Measurements from ENCODE around the gene FRMD4A. TPM values are rescaled to one million over a fixed set of nuclear protein-coding genes. Genes with fewer than 3 reads are reported as not detected.
"Not testable (repeated sequence)": the region's sequence is repeated elsewhere in the genome, so short reads cannot be mapped to it uniquely, and the experiment has no call there.

FRMD4A gene
- total RNA-seq, 1 experiment from 2014 or later, result 1.1 TPM

DNA sequence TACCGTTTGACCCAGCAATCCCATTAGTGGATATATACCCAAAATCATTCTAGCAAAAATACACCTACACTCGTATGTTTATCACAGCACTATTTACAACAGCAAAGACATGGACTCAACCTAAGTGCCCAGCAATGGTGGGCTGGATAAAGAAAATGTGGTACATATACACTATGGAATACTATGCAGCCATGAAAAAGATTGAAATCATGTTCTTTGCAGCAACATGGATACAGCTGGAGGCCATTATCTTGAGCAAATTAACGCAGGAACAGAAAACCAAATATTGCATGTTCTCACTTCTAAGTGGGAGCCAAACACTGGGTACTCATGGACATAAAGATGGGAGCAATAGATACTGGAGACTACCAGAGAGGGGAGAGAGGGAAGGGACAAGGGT is 223.9 kb downstream of the FRMD4A start:
- DNase-seq (ENCODE audit: low spot score), result no peak

DNA sequence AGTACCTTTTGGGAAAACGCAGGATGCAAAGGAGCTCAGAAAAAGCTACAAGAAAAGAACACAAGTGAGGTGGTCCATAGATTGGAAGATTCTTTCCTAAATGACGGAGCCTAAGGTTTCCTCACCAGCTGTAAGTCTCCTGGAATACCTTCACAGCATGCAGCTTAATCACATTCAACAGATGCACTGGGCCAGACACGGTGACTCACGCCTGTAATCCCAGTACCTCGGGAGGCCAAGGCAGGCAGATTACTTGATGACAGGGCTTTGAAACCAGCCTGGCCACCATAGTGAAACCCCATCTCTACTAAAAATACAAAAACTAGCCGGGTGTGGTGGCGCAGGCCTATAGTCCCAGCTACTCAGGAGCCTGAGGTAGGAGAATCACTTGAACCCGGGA is 228.7 kb downstream of the FRMD4A start:
- no peak for DNase-seq (ENCODE audit: low spot score)

DNA sequence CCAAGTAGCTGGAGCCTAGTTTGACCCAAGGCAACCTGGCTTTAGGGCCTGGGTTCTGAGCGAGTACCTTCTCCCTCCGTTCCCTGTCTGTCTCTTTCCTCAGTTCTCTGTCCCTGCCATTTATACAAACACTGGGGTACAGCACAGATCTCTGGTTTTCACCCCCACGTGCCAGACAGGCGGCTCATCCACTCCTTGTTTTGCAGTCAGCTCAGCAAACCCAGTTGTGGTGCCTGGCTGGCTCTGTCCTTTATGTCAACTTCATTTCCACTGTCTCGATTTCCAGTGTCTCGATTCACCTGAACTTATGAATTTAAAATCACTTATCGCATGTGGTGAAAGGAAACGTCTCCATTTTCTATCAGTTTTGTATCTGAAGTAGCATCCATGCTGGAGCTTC is 230.8 kb downstream of the FRMD4A start:
- no peak for DNase-seq (ENCODE audit: low spot score)

- peak; percentile 8 for DNase-seq (ENCODE audit: low spot score)
Observed at GRCh38 chr10:14093730-14094484, 236.8 kb downstream of the FRMD4A start.

GRCh38 chr10:14092799-14093198 is 237.9 kb downstream of the FRMD4A start:
- DNase-seq (ENCODE audit: low spot score), result no peak

- no peak for DNase-seq (ENCODE audit: low spot score)
Observed at GRCh38 chr10:14089556-14090292, 241.0 kb downstream of the FRMD4A start.

- DNase-seq (ENCODE audit: low spot score), result no peak
Observed at GRCh38 chr10:14087566-14087965, 243.2 kb downstream of the FRMD4A start.

GRCh38 chr10:14086596-14086995 is 244.1 kb downstream of the FRMD4A start:
- DNase-seq (ENCODE audit: low spot score), result no peak

- DNase-seq (ENCODE audit: low spot score), result no peak
Observed at GRCh38 chr10:14084875-14085274, 245.8 kb downstream of the FRMD4A start.

- no peak for DNase-seq (ENCODE audit: low spot score)
Observed at GRCh38 chr10:14080795-14081194, 249.9 kb downstream of the FRMD4A start.

GRCh38 chr10:14077430-14077829 is 253.3 kb downstream of the FRMD4A start:
- DNase-seq (ENCODE audit: low spot score), result no peak

GRCh38 chr10:14074062-14074884 is 256.5 kb downstream of the FRMD4A start:
- peak; percentile 94 for DNase-seq (ENCODE audit: low spot score)

GRCh38 chr10:14072541-14072940 is 258.2 kb downstream of the FRMD4A start:
- DNase-seq (ENCODE audit: low spot score), result no peak

- DNase-seq (ENCODE audit: low spot score), result no peak
Observed at GRCh38 chr10:14071956-14072355, 258.8 kb downstream of the FRMD4A start.

GRCh38 chr10:14068601-14069250 is 262.0 kb downstream of the FRMD4A start:
- DNase-seq (ENCODE audit: low spot score), result no peak

- DNase-seq (ENCODE audit: low spot score), result not testable (repeated sequence)
Observed at GRCh38 chr10:14067638-14068037, 263.1 kb downstream of the FRMD4A start.

DNA sequence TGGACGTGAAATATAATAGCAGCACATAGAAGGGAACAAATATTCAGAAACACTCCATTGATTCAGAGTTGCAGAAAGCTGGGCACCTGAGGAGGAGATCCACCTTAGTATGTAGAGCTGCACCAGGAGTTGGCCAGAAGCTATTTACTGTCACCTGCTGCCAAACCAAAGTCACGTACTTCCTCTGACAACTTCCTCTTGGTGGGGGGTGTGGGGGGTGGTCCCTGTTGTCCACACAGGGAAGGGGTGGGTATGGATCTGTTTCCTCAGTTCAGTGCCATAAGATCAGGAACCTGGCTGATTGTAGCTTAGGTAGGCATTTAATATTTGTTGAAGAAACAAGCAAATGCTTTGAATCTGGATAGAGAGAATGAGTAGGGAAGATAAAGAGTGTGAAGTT is 264.6 kb downstream of the FRMD4A start:
- DNase-seq (ENCODE audit: low spot score), result no peak

DNA sequence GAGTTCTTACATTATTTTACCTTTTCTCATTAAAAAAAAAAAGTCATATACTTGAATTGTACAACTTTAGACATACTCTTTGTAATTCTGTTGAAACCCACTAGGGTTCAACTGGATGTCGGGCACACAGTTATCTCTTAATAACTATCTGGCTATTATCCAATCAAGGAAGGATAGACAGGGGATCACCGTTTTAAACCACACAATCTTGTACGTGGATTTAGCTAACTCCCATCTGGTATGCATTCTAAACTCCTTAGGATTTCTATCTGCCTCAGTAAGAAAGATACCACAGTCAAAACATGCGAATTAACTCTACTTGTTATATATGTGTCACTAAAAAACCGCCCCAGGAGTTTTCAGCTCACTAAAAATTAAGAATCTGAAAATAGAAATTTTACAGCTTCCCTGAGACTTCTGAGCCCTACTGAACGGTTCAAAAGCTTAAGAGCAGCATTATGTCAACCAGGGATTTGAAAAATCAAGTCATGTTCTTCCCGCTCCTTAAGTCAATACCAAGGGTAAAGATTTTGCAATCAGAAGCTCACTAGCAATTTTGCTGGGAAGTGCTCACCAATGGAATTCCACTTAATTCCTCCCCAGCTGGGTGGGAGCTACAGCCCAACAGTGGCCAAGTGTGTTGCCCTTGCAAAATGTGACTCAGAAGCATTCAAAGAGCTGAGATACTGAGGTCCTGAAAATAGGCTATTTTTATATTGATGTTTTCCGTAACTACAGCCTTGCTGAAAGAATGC is 267.0 kb downstream of the FRMD4A start:
- no peak for DNase-seq (ENCODE audit: low spot score)

DNA sequence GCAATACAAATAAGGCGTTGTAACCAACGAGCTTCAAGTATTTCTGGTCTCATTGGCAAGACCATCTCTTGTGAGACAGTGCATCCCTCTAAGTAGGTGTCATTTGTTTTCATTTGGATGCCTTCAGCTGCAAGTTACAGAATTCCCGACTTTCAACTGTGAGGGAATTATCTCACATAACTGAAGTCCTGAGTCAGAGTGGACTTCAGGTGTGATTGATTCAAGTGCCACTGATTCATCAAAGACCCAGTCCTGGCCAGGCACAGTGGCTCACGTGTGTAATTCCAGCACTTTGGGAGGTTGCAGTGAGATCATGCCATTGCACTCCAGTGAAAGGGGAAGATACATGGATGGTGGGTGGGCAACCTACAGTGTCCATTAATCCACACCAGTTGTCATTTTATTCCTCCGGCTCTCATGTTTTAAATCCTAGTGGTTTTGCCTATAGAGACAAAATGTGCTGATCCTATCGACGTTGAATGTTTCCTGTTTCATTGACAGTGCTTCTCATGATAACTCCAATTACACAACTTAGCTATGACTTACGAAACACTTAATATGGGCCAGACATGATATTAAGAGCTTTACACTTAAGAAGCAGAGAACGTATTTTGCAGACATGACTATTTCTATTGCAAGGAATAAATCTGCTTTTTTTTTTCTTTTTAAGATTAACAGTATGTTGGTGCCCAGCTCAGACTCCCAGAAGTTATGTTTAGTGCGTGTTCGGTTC is 268.0 kb downstream of the FRMD4A start:
- no peak for DNase-seq (ENCODE audit: low spot score)

DNA sequence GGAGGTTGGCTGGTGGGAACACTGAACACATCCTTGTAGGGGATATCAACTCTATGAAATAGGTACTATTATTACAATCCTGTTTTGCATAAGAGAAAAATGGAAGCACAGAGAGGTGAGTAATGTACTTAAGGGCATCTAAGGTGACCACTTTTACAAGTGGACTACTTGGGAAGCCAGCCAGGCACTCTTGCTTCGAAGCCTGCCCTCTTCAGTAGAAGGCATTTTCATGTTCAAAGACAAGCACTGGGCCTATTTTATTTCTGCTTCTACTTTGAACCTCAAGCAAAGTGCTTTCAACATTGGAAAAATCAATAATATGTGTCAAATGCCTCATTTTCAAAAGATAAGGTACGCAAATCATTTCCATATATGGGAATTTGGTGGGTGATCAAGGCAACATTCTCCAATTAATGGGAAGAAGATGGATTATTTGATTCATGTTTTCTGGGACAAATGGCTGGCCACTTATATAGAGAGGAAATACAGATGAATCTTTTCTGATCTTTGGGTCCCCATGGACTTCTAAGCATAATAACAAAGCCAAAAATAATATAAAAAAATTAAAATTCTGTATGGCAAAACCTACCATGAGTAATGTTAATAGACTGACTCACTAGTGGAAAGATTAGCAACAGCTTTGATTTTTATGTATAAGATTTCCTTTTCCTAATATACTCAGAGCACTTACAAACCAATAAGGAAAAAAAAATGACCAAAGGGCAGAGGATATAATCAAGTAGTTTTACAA is 270.2 kb downstream of the FRMD4A start:
- DNase-seq (ENCODE audit: low spot score), result no peak

All from H4 (cell line).